ENCODE data around the gene CERKL.
"Not testable (repeated sequence)": the region's sequence is repeated elsewhere in the genome, so short reads cannot be mapped to it uniquely, and the experiment has no call there.

CERKL gene

GRCh38 chr2:181656450-181657291, at the start of gene CERKL:
Gene CERKL (minus strand): TSS chr2:181657105. CDS start chr2:181657006, 99 bp downstream.
- no peak for DNase-seq (ENCODE audit: low read depth in 1 of 2, low spot score in 1 of 2)
- TF ChIP-seq JUND (IDR thresholded peaks at IDR 0.05; ENCODE audit: low read depth): no peak
- in situ Hi-C loops (cut with HindIII; ENCODE audit: low pct_unique_long_range_greater_than_20kb, low sequenced_read_pairs): no loop called here

- in situ Hi-C loops (cut with HindIII; ENCODE audit: low pct_unique_long_range_greater_than_20kb, low sequenced_read_pairs); DNase-seq (ENCODE audit: low read depth in 1 of 2, low spot score in 1 of 2): not testable (repeated sequence)
Observed at GRCh38 chr2:181702519-181702918, 45.6 kb upstream of the CERKL start.

GRCh38 chr2:181698223-181698622, 41.3 kb upstream of the CERKL start:
- TF ChIP-seq JUND (IDR thresholded peaks at IDR 0.05; ENCODE audit: low read depth): no peak
- in situ Hi-C loops (cut with HindIII; ENCODE audit: low pct_unique_long_range_greater_than_20kb, low sequenced_read_pairs): no loop called here
- no peak for DNase-seq (ENCODE audit: low read depth in 1 of 2, low spot score in 1 of 2)

DNA sequence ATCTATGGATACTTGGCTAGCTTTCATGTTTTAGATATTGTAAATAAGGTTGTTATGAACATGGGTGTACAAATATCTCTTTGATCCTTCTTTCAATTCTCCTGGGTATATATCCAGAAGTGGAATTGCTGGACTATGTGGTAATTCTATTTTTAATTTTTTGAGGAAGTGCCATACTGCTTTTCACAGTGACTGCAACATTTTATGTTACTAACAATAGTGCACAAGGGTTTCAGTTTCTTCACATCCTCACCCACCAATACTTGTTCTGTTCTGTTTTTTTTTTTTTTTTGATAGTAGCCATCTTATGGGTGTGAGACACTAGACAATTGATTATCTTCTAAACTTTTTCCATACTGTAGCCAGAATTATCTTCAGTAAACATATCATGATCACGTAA, 40.7 kb upstream of the CERKL start:
- in situ Hi-C loops (cut with HindIII; ENCODE audit: low pct_unique_long_range_greater_than_20kb, low sequenced_read_pairs): no loop called here
- DNase-seq (ENCODE audit: low read depth in 1 of 2, low spot score in 1 of 2): no peak
- TF ChIP-seq JUND (IDR thresholded peaks at IDR 0.05; ENCODE audit: low read depth): no peak

- no peak for DNase-seq (ENCODE audit: low read depth in 1 of 2, low spot score in 1 of 2)
- TF ChIP-seq JUND (IDR thresholded peaks at IDR 0.05; ENCODE audit: low read depth): no peak
- in situ Hi-C loops (cut with HindIII; ENCODE audit: low pct_unique_long_range_greater_than_20kb, low sequenced_read_pairs): no loop called here
Observed at GRCh38 chr2:181697126-181697525, 40.2 kb upstream of the CERKL start.

DNA sequence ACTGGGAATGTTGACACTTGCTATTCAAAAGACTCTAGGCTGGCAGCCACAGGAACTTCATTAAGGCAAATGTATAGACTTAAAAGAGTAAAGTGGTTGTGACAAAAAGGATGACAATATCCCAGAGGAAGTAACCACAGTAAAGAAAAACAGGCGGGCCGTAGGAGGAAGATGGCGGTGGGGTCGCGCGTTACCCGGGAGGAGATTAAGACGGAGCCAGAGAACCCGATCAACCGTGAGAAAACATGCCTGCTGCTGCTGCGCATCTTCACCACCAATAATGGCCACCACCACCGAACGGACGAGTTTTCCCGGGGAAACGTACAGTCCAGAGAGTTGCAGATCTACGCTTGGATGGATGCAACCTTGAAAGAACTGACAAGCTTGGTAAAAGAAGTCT, 37.4 kb upstream of the CERKL start:
- no peak for TF ChIP-seq JUND (IDR thresholded peaks at IDR 0.05; ENCODE audit: low read depth)
- DNase-seq (ENCODE audit: low read depth in 1 of 2, low spot score in 1 of 2): no peak
- in situ Hi-C loops (cut with HindIII; ENCODE audit: low pct_unique_long_range_greater_than_20kb, low sequenced_read_pairs): no loop called here

GRCh38 chr2:181690860-181691259, 34.0 kb upstream of the CERKL start:
- DNase-seq (ENCODE audit: low read depth in 1 of 2, low spot score in 1 of 2): no peak
- in situ Hi-C loops (cut with HindIII; ENCODE audit: low pct_unique_long_range_greater_than_20kb, low sequenced_read_pairs): no loop called here
- TF ChIP-seq JUND (IDR thresholded peaks at IDR 0.05; ENCODE audit: low read depth): no peak

GRCh38 chr2:181686576-181687185, 29.8 kb upstream of the CERKL start:
- in situ Hi-C loops (cut with HindIII; ENCODE audit: low pct_unique_long_range_greater_than_20kb, low sequenced_read_pairs): no loop called here
- no peak for TF ChIP-seq JUND (IDR thresholded peaks at IDR 0.05; ENCODE audit: low read depth)
- DNase-seq (ENCODE audit: low read depth in 1 of 2, low spot score in 1 of 2): peak in 1 of 2 experiments; percentile 16

DNA sequence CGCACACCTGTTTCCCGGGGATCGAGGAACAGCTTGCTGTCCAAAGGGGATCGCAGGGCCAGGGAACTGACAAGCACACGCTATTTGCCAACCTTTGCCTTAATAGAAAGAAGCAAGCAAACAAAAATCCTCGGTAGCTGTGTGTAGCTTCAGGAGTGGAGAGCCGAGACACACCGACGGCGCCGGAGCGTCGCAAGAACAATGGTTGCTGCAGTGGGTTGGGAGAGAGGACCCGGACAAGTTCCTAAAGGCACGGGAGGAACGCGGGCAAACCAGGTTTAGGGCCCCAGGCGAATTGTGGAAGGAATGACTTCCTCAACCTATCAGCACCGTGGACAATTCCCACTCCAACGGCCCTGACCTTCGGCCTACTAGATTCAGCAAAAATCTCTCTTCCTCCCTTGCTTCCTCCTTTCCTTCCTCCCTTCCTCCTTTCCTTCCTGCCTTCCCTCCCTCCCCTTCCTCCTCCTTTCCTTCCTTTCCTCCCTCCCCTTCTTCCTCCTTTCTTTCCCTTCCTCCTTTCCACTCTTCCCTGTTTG, 28.3 kb upstream of the CERKL start:
- DNase-seq (ENCODE audit: low read depth in 1 of 2, low spot score in 1 of 2): peak; percentile 74 to 92
- in situ Hi-C loops (cut with HindIII; ENCODE audit: low pct_unique_long_range_greater_than_20kb, low sequenced_read_pairs): no loop called here
- no peak for TF ChIP-seq JUND (IDR thresholded peaks at IDR 0.05; ENCODE audit: low read depth)

DNA sequence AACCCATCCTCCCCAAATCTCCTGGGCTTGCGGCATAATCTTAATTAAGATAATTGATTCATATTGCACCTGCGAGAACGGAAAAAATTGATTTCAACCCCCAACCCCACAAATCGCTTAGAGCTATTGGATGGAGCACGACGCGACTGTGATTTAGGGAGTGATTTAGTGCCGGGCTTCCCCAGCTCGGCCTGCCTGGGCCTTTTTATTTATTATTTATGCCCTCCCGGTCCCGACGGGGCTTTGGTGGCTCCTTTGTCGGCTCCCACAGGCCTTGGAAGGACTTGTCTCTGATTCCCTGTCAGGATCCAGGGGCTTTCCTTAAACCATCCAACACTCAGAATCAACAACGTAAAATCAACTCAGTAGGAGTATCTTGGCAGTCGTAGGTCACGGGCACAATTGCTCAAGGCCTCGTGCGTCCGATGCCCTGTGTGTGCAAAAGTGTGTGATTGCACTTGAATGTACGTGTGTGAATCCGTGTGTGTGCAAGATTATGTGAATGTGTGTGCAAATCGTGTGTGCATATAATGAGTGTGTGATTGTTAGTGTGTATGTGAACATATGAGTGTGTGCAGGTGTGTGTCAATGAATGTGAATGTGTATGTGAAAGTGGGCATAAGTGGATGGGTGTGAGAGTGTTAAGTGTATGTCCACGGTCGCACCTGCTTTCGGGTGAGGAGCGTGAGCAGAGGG, 27.7 kb upstream of the CERKL start:
- no peak for DNase-seq (ENCODE audit: low read depth in 1 of 2, low spot score in 1 of 2)
- in situ Hi-C loops (cut with HindIII; ENCODE audit: low pct_unique_long_range_greater_than_20kb, low sequenced_read_pairs): no loop called here
- TF ChIP-seq JUND (IDR thresholded peaks at IDR 0.05; ENCODE audit: low read depth): no peak

GRCh38 chr2:181683518-181684453, 26.9 kb upstream of the CERKL start:
- in situ Hi-C loops (cut with HindIII; ENCODE audit: low pct_unique_long_range_greater_than_20kb, low sequenced_read_pairs): no loop called here
- DNase-seq (ENCODE audit: low read depth in 1 of 2, low spot score in 1 of 2): no peak
- no peak for TF ChIP-seq JUND (IDR thresholded peaks at IDR 0.05; ENCODE audit: low read depth)

Data from T47D (cell line).